ENCODE results near the gene FBXO42.

Gene FBXO42

DNA sequence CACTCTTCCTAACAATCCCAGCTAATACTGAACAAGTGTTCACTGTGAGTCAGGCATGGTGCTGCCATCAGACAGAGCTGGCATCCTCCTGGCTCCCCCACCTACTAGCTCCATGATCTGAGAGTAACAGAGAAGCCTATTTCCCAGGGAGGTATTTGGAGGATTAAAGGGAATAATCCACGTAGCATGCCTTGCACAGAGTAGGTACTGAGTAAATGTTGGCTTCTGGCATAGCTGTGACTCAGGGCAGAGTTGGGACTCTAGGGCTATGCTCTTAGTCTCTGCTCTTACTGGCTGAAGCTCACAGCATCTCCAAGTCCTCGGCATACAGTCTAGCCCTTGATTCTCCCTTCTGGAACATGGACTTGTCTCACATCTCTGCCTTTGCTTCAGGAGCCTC, 148.1 kb downstream of the FBXO42 start:
- TF ChIP-seq TAF1 (IDR thresholded peaks at IDR 0.05; ENCODE audit: borderline replicate concordance, low read depth, low read length) (no peak), POLR2AphosphoS5 (IDR thresholded peaks at IDR 0.05; ENCODE audit: low read depth, low read length) (no peak), POLR2A (IDR thresholded peaks at IDR 0.05; ENCODE audit: low read depth, low read length) (no peak)
- no peak for FAIRE-seq
- no peak for DNase-seq (ENCODE audit: insufficient read length)

- DNase-seq (ENCODE audit: insufficient read length) = no peak
- no peak for FAIRE-seq
- TF ChIP-seq POLR2A (IDR thresholded peaks at IDR 0.05; ENCODE audit: low read depth, low read length) (no peak), POLR2AphosphoS5 (IDR thresholded peaks at IDR 0.05; ENCODE audit: low read depth, low read length) (no peak), TAF1 (IDR thresholded peaks at IDR 0.05; ENCODE audit: borderline replicate concordance, low read depth, low read length) (no peak)
Measured at GRCh38 chr1:16203550-16203949, 148.7 kb downstream of the FBXO42 start.

DNA sequence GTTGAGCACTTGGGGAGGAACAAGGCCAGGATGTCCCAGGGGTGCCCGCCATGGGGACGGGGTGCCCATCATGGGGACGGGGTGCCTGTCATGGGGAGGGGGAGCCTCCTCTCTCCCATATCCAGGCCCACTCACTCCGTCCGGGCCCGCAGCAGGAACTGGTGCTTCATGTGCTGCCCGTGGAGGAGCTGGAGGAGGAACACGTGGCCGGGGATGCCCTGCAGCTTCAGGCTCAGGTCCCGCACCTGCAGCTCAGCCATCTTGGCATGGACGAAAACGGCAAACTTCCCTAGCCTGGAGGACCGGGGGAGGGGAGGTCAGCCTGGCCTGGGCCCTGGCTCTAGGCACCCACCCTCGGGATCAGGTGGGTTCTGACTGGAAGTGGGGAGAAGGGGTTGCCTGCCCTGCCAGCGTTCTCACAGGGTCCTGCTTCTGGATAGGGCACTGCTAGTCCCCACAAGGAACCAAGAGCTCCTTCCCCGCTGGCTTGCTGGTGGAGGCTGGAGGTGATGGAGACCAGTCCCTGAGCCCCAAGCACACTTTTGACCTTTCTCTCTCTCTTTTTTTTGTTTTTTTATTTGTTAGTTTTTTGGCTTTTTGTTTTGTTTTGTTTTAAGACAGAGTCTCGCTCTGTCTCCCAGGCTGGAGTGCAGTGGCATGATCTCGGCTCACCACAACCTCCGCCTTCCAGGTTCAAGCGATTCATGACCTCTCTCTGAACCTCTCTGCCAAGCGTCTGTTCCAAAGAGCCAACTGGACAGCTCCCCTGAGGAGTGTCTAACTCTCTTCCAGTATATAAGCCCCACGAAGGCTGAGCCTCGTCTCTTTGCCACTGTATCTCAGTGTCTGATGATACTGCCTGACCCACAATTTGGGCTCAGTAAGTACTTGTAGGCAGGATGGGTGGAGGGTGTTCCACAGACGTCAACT, 149.7 kb downstream of the FBXO42 start:
- TF ChIP-seq POLR2A (IDR thresholded peaks at IDR 0.05; ENCODE audit: low read depth, low read length) (no peak), POLR2AphosphoS5 (IDR thresholded peaks at IDR 0.05; ENCODE audit: low read depth, low read length) (no peak), TAF1 (IDR thresholded peaks at IDR 0.05; ENCODE audit: borderline replicate concordance, low read depth, low read length) (no peak)
- DNase-seq (ENCODE audit: insufficient read length) (no peak), FAIRE-seq (no peak)

DNA sequence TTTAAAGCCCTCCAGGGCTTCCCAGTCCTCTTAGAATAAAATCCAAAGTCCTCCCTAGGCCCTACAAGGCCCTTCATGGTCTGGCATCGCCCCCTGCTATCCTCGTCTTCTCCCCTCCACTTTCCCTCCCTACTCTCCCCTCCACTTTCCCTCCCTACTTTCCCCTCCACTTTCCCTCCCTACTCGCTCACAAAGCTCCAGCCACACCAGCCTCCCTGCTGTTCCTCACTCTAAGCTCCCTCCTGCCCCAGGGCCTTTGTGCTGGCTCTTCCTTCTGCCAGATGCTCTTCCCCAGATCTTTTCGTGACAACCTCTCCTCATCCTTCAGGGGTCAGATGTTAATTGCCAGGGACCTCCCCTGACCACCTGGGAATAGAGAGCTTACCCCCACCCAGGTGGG, 152.6 kb downstream of the FBXO42 start:
- FAIRE-seq (no peak), DNase-seq (ENCODE audit: insufficient read length) (no peak)
- TF ChIP-seq POLR2AphosphoS5 (IDR thresholded peaks at IDR 0.05; ENCODE audit: low read depth, low read length) (no peak), POLR2A (IDR thresholded peaks at IDR 0.05; ENCODE audit: low read depth, low read length) (no peak), TAF1 (IDR thresholded peaks at IDR 0.05; ENCODE audit: borderline replicate concordance, low read depth, low read length) (no peak)

- DNase-seq (ENCODE audit: insufficient read length) (no peak), FAIRE-seq (no peak)
- TF ChIP-seq POLR2AphosphoS5 (IDR thresholded peaks at IDR 0.05; ENCODE audit: low read depth, low read length) = no peak
- no peak for TF ChIP-seq TAF1 (IDR thresholded peaks at IDR 0.05; ENCODE audit: borderline replicate concordance, low read depth, low read length)
- no peak for TF ChIP-seq POLR2A (IDR thresholded peaks at IDR 0.05; ENCODE audit: low read depth, low read length)
Measured at GRCh38 chr1:16199157-16199501, 153.2 kb downstream of the FBXO42 start.

DNA sequence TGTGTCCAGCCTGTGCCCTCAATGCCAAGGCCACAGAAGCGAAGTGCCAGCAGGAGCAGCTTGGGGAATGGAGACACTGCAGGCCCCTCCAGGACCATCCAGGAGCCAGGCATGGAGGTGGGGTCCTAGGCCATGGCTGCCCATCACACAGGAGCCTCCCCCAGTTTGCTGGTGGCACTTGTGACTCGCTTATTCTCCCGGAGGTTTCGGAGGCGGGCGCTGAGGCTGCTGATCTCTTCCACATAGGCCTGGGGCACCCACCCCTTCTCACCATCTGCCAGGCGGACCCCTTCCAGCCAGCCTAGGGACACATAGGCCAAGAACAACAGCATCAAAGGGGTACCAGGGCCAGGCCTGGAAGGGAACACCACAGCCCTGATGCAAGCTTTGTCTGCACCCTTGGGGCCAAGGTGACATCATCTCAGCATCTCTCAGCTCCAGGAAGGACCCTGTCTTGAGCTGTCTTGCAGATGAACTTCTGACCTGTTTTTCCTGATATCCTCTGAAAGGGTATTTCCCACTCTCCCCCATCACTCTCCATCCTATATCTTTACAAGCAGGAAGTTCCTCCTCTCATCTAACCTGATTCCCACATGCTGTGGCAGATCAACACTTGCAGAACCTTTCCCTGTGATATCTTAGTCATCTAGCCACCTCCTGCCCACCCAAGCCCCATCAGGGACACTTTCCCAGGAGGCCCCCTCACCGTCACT, 153.7 kb downstream of the FBXO42 start:
- TF ChIP-seq POLR2AphosphoS5 (IDR thresholded peaks at IDR 0.05; ENCODE audit: low read depth, low read length) = no peak
- DNase-seq (ENCODE audit: insufficient read length) (no peak), FAIRE-seq (no peak)

GRCh38 chr1:16196874-16197273, 155.4 kb downstream of the FBXO42 start:
- DNase-seq (ENCODE audit: insufficient read length) = no peak
- FAIRE-seq = no peak
- TF ChIP-seq POLR2A (IDR thresholded peaks at IDR 0.05; ENCODE audit: low read depth, low read length) (no peak), POLR2AphosphoS5 (IDR thresholded peaks at IDR 0.05; ENCODE audit: low read depth, low read length) (no peak), TAF1 (IDR thresholded peaks at IDR 0.05; ENCODE audit: borderline replicate concordance, low read depth, low read length) (no peak)

All from GM12892 (cell line).